Colonic mucosa (tissue), 4 donors: ENCODE data around the gene DHX58. TPM values are rescaled to one million over a fixed set of nuclear protein-coding genes. Genes with fewer than 3 reads are reported as not detected.

Experiments used
- DNase-seq: peaks from one replicate; pipeline ENCODE4 v3.0.0-alpha.2; 2020
- H3K27ac ChIP-seq: fragments of 200-600 bp; one replicate; pipeline ENCODE4 v1.8.0; 2021
- H3K27me3 ChIP-seq: fragments of 200-600 bp; one replicate; pipeline ENCODE4 v1.8.0; 2021
- H3K36me3 ChIP-seq: fragments of 200-600 bp; one replicate; pipeline ENCODE4 v1.8.0; 2021
- H3K4me1 ChIP-seq: fragments of 200-600 bp; one replicate; pipeline ENCODE4 v1.8.0; 2021; ENCODE audit warnings: mild to moderate bottlenecking
- H3K4me3 ChIP-seq: fragments of 200-600 bp; one replicate; pipeline ENCODE4 v1.8.0; 2021
- H3K9ac ChIP-seq, 2 donors: one replicate each; pipeline ENCODE4 v1.7.0; 2013; ENCODE audit warnings: control low read depth in 2 of 2, low read depth in 2 of 2, low read length in 2 of 2
- H3K9me3 ChIP-seq: fragments of 200-600 bp; one replicate; pipeline ENCODE4 v1.8.0; 2021
- CTCF ChIP-seq: fragments of 200-600 bp; IDR thresholded peaks from one replicate; pipeline ENCODE4 v1.8.0; 2022; ENCODE audit warnings: antibody characterized with exemption, mild to moderate bottlenecking
- intact Hi-C: fragments of 100-400 bp; cut with DNase I; formaldehyde crosslinking; loops from one replicate; pipeline ENCODE4 v1.14.1; 2022
- total RNA-seq, 2 donors: library from RNA; stranded (reverse); fragmentation: NEBNext Ultra II Directional in 1 of 2; extraction: Animal tissue kit (Norgen Biotek cat#: 25700) in 1 of 2; gene quantifications; one replicate each; pipeline ENCODE4 v1.2.1, GENCODE V29; 2021
- donor health status: healthy.
- donor health status: DM: no; HTN: no; CAD: no.
- donor health status: DM: no; HTN: no; CAD: no.

Gene DHX58
- total RNA-seq, 2 donors from 2014 or later = 10.6 to 11.3 TPM

- Histone ChIP-seq H3K27me3 (no peaks in the 10 kb centered on the region), H3K4me1 (peaks cover 3% of the 10 kb centered on the region), H3K9me3 (no peaks in the 10 kb centered on the region), H3K36me3 (no peaks in the 10 kb centered on the region), H3K4me3 (no peak overlapping the region), H3K27ac (no peak overlapping the region), H3K9ac (no peak overlapping the region)
- intact Hi-C loops = no loop called here
- TF ChIP-seq CTCF = no peak
- no peak for DNase-seq
Observed at GRCh38 chr17:42051645-42052044, 60.9 kb downstream of the DHX58 start.

Other genes starting within 250 kb of the DHX58 start
- gene KLHL11, start 247.3 kb downstream of the DHX58 start, total RNA-seq = 10 to 100 TPM in 1 of 2 donors, 1 to 10 TPM in 1; 10.0 to 14.0 TPM
- gene ACLY, start 193.8 kb downstream of the DHX58 start, total RNA-seq = 100 to 1,000 TPM; 135 to 145 TPM
- gene ODAD4, start 182.1 kb downstream of the DHX58 start, total RNA-seq = under 1 TPM; 0.15 to 0.19 TPM
- gene CNP, start 145.9 kb downstream of the DHX58 start, total RNA-seq = 10 to 100 TPM; 44.7 to 49.4 TPM
- 100 to 1,000 TPM in 1 of 2 donors, 10 to 100 TPM in 1; 82.7 to 103 TPM for gene DNAJC7, start 95.3 kb downstream of the DHX58 start, total RNA-seq
- 10 to 100 TPM; 25.8 to 26.3 TPM for gene NKIRAS2, start 92.6 kb downstream of the DHX58 start, total RNA-seq
- gene C17orf113, start 62.1 kb downstream of the DHX58 start, total RNA-seq = 1 to 10 TPM in 1 of 2 donors, under 1 TPM in 1; 0.84 to 1.2 TPM
- under 1 TPM; 0.20 to 0.32 TPM for gene ZNF385C, start 14.2 kb downstream of the DHX58 start, total RNA-seq
- gene KAT2A, start 8.7 kb upstream of the DHX58 start, total RNA-seq = 10 to 100 TPM; 16.9 to 59.8 TPM
- not detected for gene HSPB9, start 10.1 kb upstream of the DHX58 start, total RNA-seq
- 100 to 1,000 TPM; 148 to 171 TPM for gene RAB5C, start 42.3 kb upstream of the DHX58 start, total RNA-seq
- gene KCNH4, start 68.4 kb upstream of the DHX58 start, total RNA-seq = under 1 TPM in 1 of 2 donors, not detected in 1; 0.07 TPM
- gene HCRT, start 72.7 kb upstream of the DHX58 start, total RNA-seq = not detected
- 10 to 100 TPM; 20.6 to 23.0 TPM for gene GHDC, start 81.8 kb upstream of the DHX58 start, total RNA-seq
- 10 to 100 TPM; 29.3 to 38.4 TPM for gene STAT5B, start 163.7 kb upstream of the DHX58 start, total RNA-seq
- gene STAT5A, start 175.8 kb upstream of the DHX58 start, total RNA-seq = 10 to 100 TPM; 22.0 to 22.4 TPM